ENCODE data around the gene ZCCHC7. TPM values are rescaled to one million over a fixed set of nuclear protein-coding genes. Genes with fewer than 3 reads are reported as not detected.
"Not testable (repeated sequence)": the region's sequence is repeated elsewhere in the genome, so short reads cannot be mapped to it uniquely, and the experiment has no call there.

ZCCHC7 gene
- total RNA-seq, 1 donor from 2014 or later: 25.1 TPM

DNA sequence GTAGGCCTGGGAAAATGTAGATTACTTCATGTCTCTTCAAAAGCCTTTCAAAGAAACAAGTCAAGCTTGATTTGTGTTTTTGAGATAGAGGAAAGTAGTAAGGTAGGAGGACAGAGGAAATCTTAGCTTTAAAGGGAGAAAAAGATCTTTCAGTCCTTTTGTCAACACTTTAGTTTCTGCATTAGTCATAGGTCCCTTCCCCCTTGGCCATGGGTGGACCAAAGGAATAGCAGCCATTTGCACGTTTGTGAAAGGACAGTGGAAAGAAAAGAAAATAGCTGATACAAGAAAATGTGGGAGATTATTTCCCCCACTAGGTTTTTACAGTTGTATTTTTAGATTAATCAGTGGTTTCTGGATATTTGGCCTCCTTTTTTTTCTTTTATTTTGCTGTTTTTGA lies 180.2 kb downstream of the ZCCHC7 start:
- no peaks in the 10 kb centered on the region for H3K9me3 ChIP-seq
- DNase-seq (ENCODE audit: low spot score in 2 of 2): no peak
- peaks cover 0 to 11% of the 10 kb centered on the region in 2 donors for H3K36me3 ChIP-seq
- intact Hi-C loops (cut with DNase I): no loop called here
- H3K4me1 ChIP-seq: no peaks in the 10 kb centered on the region
- TF ChIP-seq, protein P1, sequence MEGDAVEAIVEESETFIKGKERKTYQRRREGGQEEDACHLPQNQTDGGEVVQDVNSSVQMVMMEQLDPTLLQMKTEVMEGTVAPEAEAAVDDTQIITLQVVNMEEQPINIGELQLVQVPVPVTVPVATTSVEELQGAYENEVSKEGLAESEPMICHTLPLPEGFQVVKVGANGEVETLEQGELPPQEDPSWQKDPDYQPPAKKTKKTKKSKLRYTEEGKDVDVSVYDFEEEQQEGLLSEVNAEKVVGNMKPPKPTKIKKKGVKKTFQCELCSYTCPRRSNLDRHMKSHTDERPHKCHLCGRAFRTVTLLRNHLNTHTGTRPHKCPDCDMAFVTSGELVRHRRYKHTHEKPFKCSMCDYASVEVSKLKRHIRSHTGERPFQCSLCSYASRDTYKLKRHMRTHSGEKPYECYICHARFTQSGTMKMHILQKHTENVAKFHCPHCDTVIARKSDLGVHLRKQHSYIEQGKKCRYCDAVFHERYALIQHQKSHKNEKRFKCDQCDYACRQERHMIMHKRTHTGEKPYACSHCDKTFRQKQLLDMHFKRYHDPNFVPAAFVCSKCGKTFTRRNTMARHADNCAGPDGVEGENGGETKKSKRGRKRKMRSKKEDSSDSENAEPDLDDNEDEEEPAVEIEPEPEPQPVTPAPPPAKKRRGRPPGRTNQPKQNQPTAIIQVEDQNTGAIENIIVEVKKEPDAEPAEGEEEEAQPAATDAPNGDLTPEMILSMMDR (IDR thresholded peaks at IDR 0.05): no peak
- H3K27me3 ChIP-seq: no peaks in the 10 kb centered on the region
- H3K27ac ChIP-seq: no peak overlapping the region
- no peak overlapping the region for H3K4me3 ChIP-seq

DNA sequence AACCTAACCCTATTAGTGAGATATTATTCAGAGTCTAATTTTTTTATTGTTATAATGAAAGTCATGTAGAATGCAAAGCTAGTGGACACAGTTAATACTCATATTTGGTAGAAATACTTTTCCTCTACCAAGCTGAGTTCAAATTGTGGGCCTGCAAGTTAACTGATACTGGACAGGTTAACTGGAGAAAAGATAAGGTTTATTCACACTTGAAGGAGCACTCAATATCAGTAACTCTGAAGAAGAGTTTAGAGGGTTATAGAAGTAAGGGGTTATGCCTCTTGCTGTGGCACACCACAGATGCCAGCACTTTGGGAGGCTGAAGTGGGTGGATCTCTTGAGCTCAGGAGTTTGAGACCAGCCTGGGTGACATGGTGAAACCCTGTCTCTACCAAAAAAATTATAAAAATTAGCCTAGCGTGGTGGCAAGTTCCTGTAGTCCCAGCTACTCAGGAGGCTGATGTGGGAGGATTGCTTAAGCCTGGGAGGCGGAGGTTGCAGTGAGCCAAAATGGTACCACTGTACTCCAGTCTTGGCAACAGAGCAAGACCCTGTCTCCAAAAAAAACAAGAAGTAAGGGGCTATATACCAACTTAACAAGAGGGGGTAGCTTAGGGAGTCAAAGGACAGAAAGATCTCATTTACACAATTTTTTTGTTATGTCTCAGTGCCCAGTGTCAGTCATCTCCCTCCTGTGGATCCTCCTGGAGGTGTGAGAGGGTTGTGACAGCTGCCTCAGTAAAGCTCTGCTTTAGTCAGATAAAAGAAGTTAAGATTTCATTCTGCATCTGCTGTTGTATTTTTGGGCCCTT lies 180.9 kb downstream of the ZCCHC7 start:
- no peaks in the 10 kb centered on the region for H3K27me3 ChIP-seq
- no peaks in the 10 kb centered on the region for H3K4me1 ChIP-seq
- TF ChIP-seq, protein P1 (IDR thresholded peaks at IDR 0.05): no peak
- H3K27ac ChIP-seq: no peak overlapping the region
- no peak for DNase-seq (ENCODE audit: low spot score in 2 of 2)
- intact Hi-C loops (cut with DNase I): no loop called here
- H3K4me3 ChIP-seq: no peak overlapping the region
- H3K9me3 ChIP-seq: no peaks in the 10 kb centered on the region
- peaks cover 0 to 16% of the 10 kb centered on the region in 2 donors for H3K36me3 ChIP-seq

DNA sequence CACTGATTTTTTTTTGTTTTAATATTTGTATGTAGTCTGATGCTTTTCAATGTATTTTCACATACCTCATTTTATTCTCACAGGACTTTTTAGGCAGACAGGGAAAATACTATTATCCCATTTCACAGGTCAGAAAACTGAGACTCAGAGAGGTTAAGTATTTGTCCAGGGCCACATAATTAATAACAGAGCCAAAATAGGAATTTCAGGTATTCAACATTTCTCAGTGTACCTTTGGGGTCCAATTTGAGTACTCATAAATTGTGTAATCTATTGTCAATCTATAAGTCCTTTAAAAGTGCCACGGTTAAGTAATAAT lies 181.4 kb downstream of the ZCCHC7 start:
- Histone ChIP-seq H3K36me3 (peaks cover 0 to 19% of the 10 kb centered on the region in 2 donors), H3K9me3 (no peaks in the 10 kb centered on the region), H3K4me3 (no peak overlapping the region), H3K27me3 (no peaks in the 10 kb centered on the region), H3K4me1 (no peaks in the 10 kb centered on the region), H3K27ac (no peak overlapping the region)
- DNase-seq (ENCODE audit: low spot score in 2 of 2): no peak
- intact Hi-C loops (cut with DNase I): no loop called here
- TF ChIP-seq, protein P1 (IDR thresholded peaks at IDR 0.05): no peak

DNA sequence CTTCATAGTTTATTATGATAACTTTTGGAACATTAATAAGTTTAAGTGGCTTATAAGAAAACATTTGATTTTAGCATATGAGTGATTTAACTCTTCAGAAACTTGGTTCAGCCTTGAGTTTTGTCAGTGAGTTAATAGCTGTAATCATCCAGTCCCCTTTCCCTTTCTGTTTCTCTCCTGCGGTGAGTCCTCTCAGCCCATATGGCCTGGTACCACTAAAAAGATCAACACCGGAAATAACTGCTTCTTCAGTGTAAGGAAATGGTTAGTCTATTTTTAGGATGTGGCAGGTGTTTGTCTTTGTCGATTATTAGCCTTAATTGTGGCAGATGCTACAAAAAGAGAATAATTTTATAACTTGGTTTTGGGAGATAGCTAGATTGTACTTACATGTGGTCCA lies 181.9 kb downstream of the ZCCHC7 start:
- peaks cover 0 to 19% of the 10 kb centered on the region in 2 donors for H3K36me3 ChIP-seq
- intact Hi-C loops (cut with DNase I): no loop called here
- H3K9me3 ChIP-seq: no peaks in the 10 kb centered on the region

DNA sequence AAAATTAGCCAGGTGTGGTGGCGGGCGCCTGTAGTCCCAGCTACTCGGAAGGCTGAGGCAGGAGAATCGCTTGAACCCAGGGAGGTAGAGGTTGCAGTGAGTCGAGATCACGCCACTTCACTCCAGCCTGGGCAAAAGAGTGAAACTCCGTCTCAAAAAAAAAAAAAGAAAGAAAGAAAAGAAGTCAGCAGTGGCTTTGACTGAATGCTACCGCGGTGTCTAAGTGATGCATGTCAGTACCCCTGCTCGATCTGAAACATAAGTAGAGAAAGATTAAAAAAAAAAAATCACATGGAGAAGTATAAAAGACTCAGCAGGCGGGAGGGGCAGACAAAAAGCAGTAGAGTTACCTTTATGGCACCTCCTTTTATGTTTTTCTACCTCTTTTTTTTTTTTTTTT lies 182.9 kb downstream of the ZCCHC7 start:
- H3K4me1 ChIP-seq; DNase-seq (ENCODE audit: low spot score in 2 of 2); H3K4me3 ChIP-seq; H3K27ac ChIP-seq; H3K27me3 ChIP-seq; intact Hi-C loops (cut with DNase I); H3K9me3 ChIP-seq: not testable (repeated sequence)
- peaks cover 0 to 19% of the 10 kb centered on the region in 2 donors for H3K36me3 ChIP-seq

More for the DNA sequence above, 181.9 kb downstream of the ZCCHC7 start:
- Histone ChIP-seq H3K4me3 (no peak overlapping the region), H3K27ac (no peak overlapping the region), H3K27me3 (no peaks in the 10 kb centered on the region), H3K4me1 (no peaks in the 10 kb centered on the region)
- no peak for DNase-seq (ENCODE audit: low spot score in 2 of 2)
- TF ChIP-seq, protein P1 (IDR thresholded peaks at IDR 0.05): no peak

DNA sequence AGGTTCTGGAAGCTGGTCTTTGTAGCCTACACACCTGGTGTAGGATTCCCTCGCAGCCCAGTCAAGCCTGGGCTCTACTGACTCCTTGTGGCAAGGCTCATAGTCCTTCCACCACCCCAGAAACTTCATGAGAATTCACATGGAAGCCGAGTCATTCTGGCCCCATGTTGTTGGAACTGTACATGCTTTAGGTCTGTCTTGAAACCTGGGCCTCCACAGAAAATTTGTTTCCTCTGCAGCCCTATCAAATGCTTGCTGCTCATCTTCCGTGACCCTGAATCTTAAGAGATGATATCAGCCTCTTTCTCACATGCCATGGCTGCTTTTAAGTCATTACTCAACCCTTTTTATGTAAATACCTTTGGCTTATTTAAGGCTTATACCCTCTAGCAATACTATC lies 188.8 kb downstream of the ZCCHC7 start:
- intact Hi-C loops (cut with DNase I): no loop called here
- Histone ChIP-seq H3K27me3 (no peaks in the 10 kb centered on the region), H3K36me3 (peaks cover 0 to 22% of the 10 kb centered on the region in 2 donors), H3K27ac (no peak overlapping the region), H3K4me1 (no peaks in the 10 kb centered on the region), H3K4me3 (no peak overlapping the region), H3K9me3 (no peaks in the 10 kb centered on the region)
- TF ChIP-seq, protein P1 (IDR thresholded peaks at IDR 0.05): peak in 1 of 3 experiments; percentile 6
- no peak for DNase-seq (ENCODE audit: low spot score in 2 of 2)
